Posterior vena cava (tissue), 2 donors: Measurements from ENCODE around the gene NALF2. TPM values are rescaled to one million over a fixed set of nuclear protein-coding genes. Genes with fewer than 3 reads are reported as not detected.

Source experiments
- DNase-seq: peaks from one replicate; pipeline ENCODE4 v3.0.0-alpha.2; 2020; ENCODE audit warnings: low spot score
- intact Hi-C, 2 donors: fragments of 100-400 bp; cut with DNase I; formaldehyde crosslinking; loops; one replicate each; pipeline versions ENCODE4 v1.14.1 to v1.14.2; 2022 to 2023
- long read RNA-seq, 2 donors: library from polyadenylated mRNA; unstranded; transcript quantifications; one replicate each; pipeline ENCODE4 v2.0.0, GENCODE V29; 2020 to 2021
- total RNA-seq, 2 donors: library from RNA; stranded (reverse); fragmentation: NEBNext Ultra II Directional; extraction: Animal tissue kit (Norgen Biotek cat#: 25700); gene quantifications; one replicate each; pipeline ENCODE4 v1.2.1, GENCODE V29; 2021
- donor health status: DM: yes; HTN: yes; CAD: no.
- donor health status: DM: yes; HTN: yes; CAD: no.

The NALF2 gene
- under 1 TPM; 0.23 to 0.48 TPM for total RNA-seq
- long read RNA-seq, donor 1: 0 reads
- long read RNA-seq, donor 2: 0 reads

- intact Hi-C loops: no loop called here
- peak; percentile 87 for DNase-seq
Measured at GRCh38 chrX:69503782-69504625, at the start of gene NALF2. TSS of gene NALF2 (plus strand) at chrX:69504326. CDS start at chrX:69505283, 957 bp downstream.

DNA sequence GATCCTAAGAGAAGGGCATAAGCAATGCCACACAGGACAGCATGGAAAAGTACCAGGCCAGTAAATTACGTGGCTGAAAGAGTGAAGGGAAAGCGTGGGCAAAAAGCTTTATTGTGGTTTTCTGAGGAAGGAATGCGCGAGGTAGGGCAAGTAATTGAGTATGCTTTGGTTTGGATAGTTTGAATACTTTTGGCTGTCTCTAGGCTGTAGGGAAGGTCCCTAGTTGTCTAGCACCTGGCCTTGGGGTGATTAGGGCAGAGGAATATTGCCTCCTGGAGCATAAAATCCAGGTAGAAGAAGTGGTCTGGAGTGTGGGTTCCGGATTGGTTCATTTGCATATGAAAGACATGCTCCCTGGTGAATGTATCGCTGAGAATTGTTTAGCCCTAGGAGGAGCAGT is 46.4 kb upstream of the NALF2 start:
- no peak for DNase-seq
- intact Hi-C loops: no loop called here

DNA sequence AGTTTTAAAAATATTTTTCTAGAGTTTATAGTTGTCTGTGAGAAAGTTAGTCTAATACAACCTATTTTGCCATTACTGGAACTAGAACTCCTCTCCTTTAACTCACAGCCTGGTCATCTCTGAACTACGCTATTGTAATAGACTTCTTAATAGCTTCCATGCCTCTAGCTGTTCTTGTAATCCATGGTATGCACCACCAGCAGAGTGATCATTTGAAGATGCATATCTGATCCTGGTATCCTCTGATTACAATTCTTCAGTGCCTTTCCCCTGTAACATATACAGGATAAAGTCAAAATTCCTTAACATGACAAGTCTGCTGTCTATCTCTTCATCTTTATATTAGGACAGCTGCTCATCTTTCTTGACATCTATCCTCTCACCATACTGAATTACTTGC is 37.6 kb upstream of the NALF2 start:
- no peak for DNase-seq
- intact Hi-C loops: loop anchor here in 1 of 2 donors (10.0 kb wide), 1 partner anchor 1108 kb away; no protein-coding TSS in a partner anchor

- intact Hi-C loops: loop anchor here in 1 of 2 donors (10.0 kb wide), 1 partner anchor 1105 kb away; no protein-coding TSS in a partner anchor
- DNase-seq: no peak
Measured at GRCh38 chrX:69469975-69470374, 34.2 kb upstream of the NALF2 start.

GRCh38 chrX:69489625-69490024 is 14.5 kb upstream of the NALF2 start:
- intact Hi-C loops: no loop called here
- DNase-seq: no peak

GRCh38 chrX:69493193-69493592 is 10.9 kb upstream of the NALF2 start:
- intact Hi-C loops: no loop called here
- no peak for DNase-seq

- intact Hi-C loops: no loop called here
Measured at GRCh38 chrX:69493766-69494165, 10.4 kb upstream of the NALF2 start.

GRCh38 chrX:69496183-69496582 is 7.9 kb upstream of the NALF2 start:
- intact Hi-C loops: no loop called here
- no peak for DNase-seq

More at GRCh38 chrX:69493766-69494165, 10.4 kb upstream of the NALF2 start:
- DNase-seq: no peak

DNA sequence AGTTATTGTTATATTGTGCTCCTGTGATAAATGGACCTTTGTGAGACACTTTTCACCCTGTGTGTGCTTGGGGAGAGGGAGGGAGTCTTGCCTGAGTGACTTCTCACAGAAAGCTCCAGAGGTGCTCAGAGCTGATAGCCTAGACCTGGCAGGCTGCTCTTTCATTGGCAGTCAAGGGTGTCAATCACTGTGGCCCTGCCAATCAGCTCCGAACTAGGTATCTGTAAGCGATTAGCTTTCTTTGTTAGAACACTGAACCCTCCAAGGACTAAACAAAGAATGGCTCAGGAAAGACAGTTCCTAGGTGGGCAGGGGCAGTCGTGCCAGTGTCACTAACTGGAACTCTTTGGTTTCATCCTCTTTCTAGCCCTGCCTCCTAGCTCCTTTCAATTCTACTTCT is 2.7 kb upstream of the NALF2 start:
- intact Hi-C loops: no loop called here
- DNase-seq: no peak

GRCh38 chrX:69503228-69503781 is 821 bp upstream of the NALF2 start:
- intact Hi-C loops: no loop called here
- DNase-seq: no peak

DNA sequence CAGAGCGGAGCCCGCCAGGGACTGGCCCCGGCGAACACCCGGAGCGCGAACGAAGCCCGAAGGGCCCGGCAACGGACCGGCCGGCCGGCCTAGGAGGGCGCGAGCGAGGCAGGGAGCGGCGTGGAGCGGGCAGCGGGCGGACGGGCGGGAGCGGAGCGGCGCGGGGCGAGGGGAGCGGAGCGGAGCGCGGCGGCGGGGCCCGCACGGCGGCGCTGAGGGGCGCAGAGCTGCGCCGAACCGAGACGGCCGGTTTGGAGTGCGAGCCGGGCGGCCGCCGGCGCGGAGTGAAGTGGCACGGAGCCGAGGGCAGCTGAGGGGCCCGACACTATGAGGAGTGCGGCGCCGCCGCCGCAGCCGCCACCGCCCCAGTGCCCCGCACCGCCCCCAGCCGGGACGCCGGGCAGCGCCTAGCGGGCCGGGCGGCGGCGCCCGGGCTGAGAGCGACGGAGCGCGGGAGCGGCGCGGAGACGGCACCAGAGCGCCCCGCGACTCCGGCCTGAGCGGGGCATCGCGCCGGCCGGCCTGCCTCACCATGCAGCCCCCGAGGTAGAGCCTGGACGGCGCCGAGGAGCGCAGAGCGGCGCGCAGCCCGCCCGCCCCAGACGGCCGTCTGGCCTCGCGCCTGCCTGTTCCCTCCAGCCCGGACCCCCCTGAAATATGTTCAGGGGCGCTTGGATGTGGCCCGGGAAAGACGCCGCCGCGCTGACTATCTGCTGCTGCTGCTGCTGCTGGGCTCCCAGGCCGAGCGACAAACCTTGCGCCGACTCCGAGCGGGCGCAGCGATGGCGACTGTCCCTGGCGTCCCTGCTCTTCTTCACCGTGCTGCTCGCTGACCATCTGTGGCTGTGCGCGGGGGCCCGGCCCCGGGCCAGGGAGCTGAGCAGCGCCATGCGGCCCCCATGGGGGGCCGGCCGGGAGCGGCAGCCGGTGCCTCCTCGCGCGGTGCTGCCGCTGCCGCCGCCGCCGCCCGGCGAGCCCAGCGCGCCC is 793 bp downstream of the NALF2 start:
- no peak for DNase-seq
- intact Hi-C loops: no loop called here

- intact Hi-C loops: no loop called here
- no peak for DNase-seq
Measured at GRCh38 chrX:69505772-69506616, 1.9 kb downstream of the NALF2 start.

- intact Hi-C loops: no loop called here
- DNase-seq: no peak
Measured at GRCh38 chrX:69506617-69507499, 2.7 kb downstream of the NALF2 start.

GRCh38 chrX:69507500-69507789 is 3.3 kb downstream of the NALF2 start:
- intact Hi-C loops: no loop called here
- DNase-seq: no peak

DNA sequence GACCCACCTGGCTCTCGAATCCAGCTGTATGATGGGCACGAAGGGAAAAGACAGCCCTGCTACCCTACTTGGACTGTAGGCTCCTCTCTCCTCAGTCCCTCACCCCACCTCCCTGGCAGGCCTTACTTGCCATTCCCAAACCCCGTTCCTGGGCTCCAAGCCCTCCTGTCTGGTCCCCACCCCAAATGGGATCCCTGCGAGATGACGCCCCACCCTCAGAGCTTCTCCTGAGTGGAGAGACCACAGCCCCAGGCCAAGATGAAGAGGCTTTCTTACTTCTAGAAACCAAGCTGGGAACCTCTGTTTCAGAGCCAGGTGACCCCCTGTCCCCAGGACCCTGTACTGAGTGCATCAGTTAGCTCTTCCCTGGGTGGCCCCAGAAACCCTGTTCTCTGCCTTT is 4.5 kb downstream of the NALF2 start:
- intact Hi-C loops: no loop called here
- DNase-seq: no peak

GRCh38 chrX:69510137-69510715 is 6.1 kb downstream of the NALF2 start:
- no peak for DNase-seq
- intact Hi-C loops: no loop called here

GRCh38 chrX:69510914-69511513 is 6.9 kb downstream of the NALF2 start:
- intact Hi-C loops: no loop called here
- DNase-seq: no peak
